ENCODE data around the gene KIF27.

The KIF27 gene

GRCh38 chr9:83932851-83933250, 11.6 kb upstream of the KIF27 start:
- WGBS (ENCODE audit: extremely low coverage, insufficient coverage, insufficient read length) = no CpG with 5 or more reads among the region's 5 CpGs
- no peak overlapping the region for H2BK5ac ChIP-seq (ENCODE audit: low read depth, low read length, poor library complexity)
- H3K9me3 ChIP-seq (ENCODE audit: insufficient read depth, low read depth, low read length) = no peaks in the 10 kb centered on the region

GRCh38 chr9:83932011-83932410, 10.8 kb upstream of the KIF27 start:
- no CpG with 5 or more reads among the region's 2 CpGs for WGBS (ENCODE audit: extremely low coverage, insufficient coverage, insufficient read length)
- no peak overlapping the region for H3K14ac ChIP-seq (ENCODE audit: low read length)
- no peak overlapping the region for H4K8ac ChIP-seq (ENCODE audit: low read depth, low read length)
- no peaks in the 10 kb centered on the region for H3K9me3 ChIP-seq (ENCODE audit: insufficient read depth, low read depth, low read length)
- no peak overlapping the region for H3K4me2 ChIP-seq (ENCODE audit: low read length)
- H3K27me3 ChIP-seq (ENCODE audit: insufficient read depth, low read length) = no peaks in the 10 kb centered on the region
- H3K27ac ChIP-seq (ENCODE audit: low read depth, low read length) = no peak overlapping the region
- H3K23ac ChIP-seq (ENCODE audit: low read length) = no peak overlapping the region
- no peaks in the 10 kb centered on the region for H3K79me1 ChIP-seq (ENCODE audit: low read length)
- no peak overlapping the region for H4K91ac ChIP-seq (ENCODE audit: low read depth, low read length)
- H3K4me1 ChIP-seq (ENCODE audit: control insufficient read depth in 1 of 2, insufficient read depth in 2 of 2, low read length in 2 of 2) = peaks cover 2 to 3% of the 10 kb centered on the region in 2 experiments
- no peak overlapping the region for H2BK12ac ChIP-seq (ENCODE audit: low read length)
- no peak overlapping the region for H4K12ac ChIP-seq (ENCODE audit: low read depth, low read length)
- no peak overlapping the region for H2BK5ac ChIP-seq (ENCODE audit: low read depth, low read length, poor library complexity)
- peak in 1 of 2 donors; percentile 21 for DNase-seq
- H3K79me2 ChIP-seq (ENCODE audit: control insufficient read depth, insufficient read depth, low read length, poor library complexity) = no peaks in the 10 kb centered on the region
- H3K9ac ChIP-seq (ENCODE audit: low read length) = no peak overlapping the region
- H3K4me3 ChIP-seq (ENCODE audit: low read depth, low read length) = no peak overlapping the region
- no peak overlapping the region for H2AK5ac ChIP-seq (ENCODE audit: low read length)
- no peak overlapping the region for H3K4ac ChIP-seq (ENCODE audit: low read depth, low read length)
- H2BK120ac ChIP-seq (ENCODE audit: insufficient read depth, low read length, poor library complexity) = no peak overlapping the region
- H2AFZ ChIP-seq (ENCODE audit: insufficient read depth, low read length, poor library complexity) = no peak overlapping the region
- H3K36me3 ChIP-seq (ENCODE audit: control insufficient read depth in 1 of 2, insufficient read depth in 2 of 2, low read length in 2 of 2) = no peaks in the 10 kb centered on the region
- H3K18ac ChIP-seq (ENCODE audit: low read length) = no peak overlapping the region

More at GRCh38 chr9:83932851-83933250, 11.6 kb upstream of the KIF27 start:
- no peak overlapping the region for H4K91ac ChIP-seq (ENCODE audit: low read depth, low read length)
- H3K4me1 ChIP-seq (ENCODE audit: control insufficient read depth in 1 of 2, insufficient read depth in 2 of 2, low read length in 2 of 2) = peaks cover 2 to 3% of the 10 kb centered on the region in 2 experiments
- no peak overlapping the region for H3K4me3 ChIP-seq (ENCODE audit: low read depth, low read length)
- no peak overlapping the region for H2AK5ac ChIP-seq (ENCODE audit: low read length)
- no peak overlapping the region for H2BK12ac ChIP-seq (ENCODE audit: low read length)
- no peak overlapping the region for H4K12ac ChIP-seq (ENCODE audit: low read depth, low read length)
- H3K27ac ChIP-seq (ENCODE audit: low read depth, low read length) = no peak overlapping the region
- no peak overlapping the region for H2BK120ac ChIP-seq (ENCODE audit: insufficient read depth, low read length, poor library complexity)
- H3K36me3 ChIP-seq (ENCODE audit: control insufficient read depth in 1 of 2, insufficient read depth in 2 of 2, low read length in 2 of 2) = no peaks in the 10 kb centered on the region
- no peak overlapping the region for H4K8ac ChIP-seq (ENCODE audit: low read depth, low read length)
- H3K4me2 ChIP-seq (ENCODE audit: low read length) = no peak overlapping the region
- H3K79me1 ChIP-seq (ENCODE audit: low read length) = no peaks in the 10 kb centered on the region
- H3K14ac ChIP-seq (ENCODE audit: low read length) = no peak overlapping the region
- H2AFZ ChIP-seq (ENCODE audit: insufficient read depth, low read length, poor library complexity) = no peak overlapping the region
- no peaks in the 10 kb centered on the region for H3K27me3 ChIP-seq (ENCODE audit: insufficient read depth, low read length)
- DNase-seq = no peak
- no peaks in the 10 kb centered on the region for H3K79me2 ChIP-seq (ENCODE audit: control insufficient read depth, insufficient read depth, low read length, poor library complexity)
- H3K9ac ChIP-seq (ENCODE audit: low read length) = no peak overlapping the region
- H3K4ac ChIP-seq (ENCODE audit: low read depth, low read length) = no peak overlapping the region
- H3K18ac ChIP-seq (ENCODE audit: low read length) = no peak overlapping the region
- no peak overlapping the region for H3K23ac ChIP-seq (ENCODE audit: low read length)

GRCh38 chr9:83930881-83931280, 9.6 kb upstream of the KIF27 start:
- no peaks in the 10 kb centered on the region for H3K9me3 ChIP-seq (ENCODE audit: insufficient read depth, low read depth, low read length)
- no peak overlapping the region for H3K4me2 ChIP-seq (ENCODE audit: low read length)
- H3K27ac ChIP-seq (ENCODE audit: low read depth, low read length) = no peak overlapping the region
- H3K4ac ChIP-seq (ENCODE audit: low read depth, low read length) = no peak overlapping the region
- H2AFZ ChIP-seq (ENCODE audit: insufficient read depth, low read length, poor library complexity) = no peak overlapping the region
- no peak overlapping the region for H3K9ac ChIP-seq (ENCODE audit: low read length)
- peaks cover 2 to 3% of the 10 kb centered on the region in 2 experiments for H3K4me1 ChIP-seq (ENCODE audit: control insufficient read depth in 1 of 2, insufficient read depth in 2 of 2, low read length in 2 of 2)
- H4K12ac ChIP-seq (ENCODE audit: low read depth, low read length) = no peak overlapping the region
- H3K36me3 ChIP-seq (ENCODE audit: control insufficient read depth in 1 of 2, insufficient read depth in 2 of 2, low read length in 2 of 2) = no peaks in the 10 kb centered on the region
- H2BK120ac ChIP-seq (ENCODE audit: insufficient read depth, low read length, poor library complexity) = no peak overlapping the region
- H4K8ac ChIP-seq (ENCODE audit: low read depth, low read length) = no peak overlapping the region
- no CpG with 5 or more reads among the region's 5 CpGs for WGBS (ENCODE audit: extremely low coverage, insufficient coverage, insufficient read length)
- no peaks in the 10 kb centered on the region for H3K79me1 ChIP-seq (ENCODE audit: low read length)
- H3K23ac ChIP-seq (ENCODE audit: low read length) = no peak overlapping the region
- H3K27me3 ChIP-seq (ENCODE audit: insufficient read depth, low read length) = no peaks in the 10 kb centered on the region
- H2BK12ac ChIP-seq (ENCODE audit: low read length) = no peak overlapping the region
- H2AK5ac ChIP-seq (ENCODE audit: low read length) = no peak overlapping the region
- H2BK5ac ChIP-seq (ENCODE audit: low read depth, low read length, poor library complexity) = no peak overlapping the region
- H4K91ac ChIP-seq (ENCODE audit: low read depth, low read length) = no peak overlapping the region
- H3K18ac ChIP-seq (ENCODE audit: low read length) = no peak overlapping the region
- no peak overlapping the region for H3K14ac ChIP-seq (ENCODE audit: low read length)
- H3K4me3 ChIP-seq (ENCODE audit: low read depth, low read length) = no peak overlapping the region
- H3K79me2 ChIP-seq (ENCODE audit: control insufficient read depth, insufficient read depth, low read length, poor library complexity) = no peaks in the 10 kb centered on the region
- DNase-seq = no peak

- Histone ChIP-seq H2BK5ac (ENCODE audit: low read depth, low read length, poor library complexity) (no peak overlapping the region), H3K4ac (ENCODE audit: low read depth, low read length) (no peak overlapping the region), H4K91ac (ENCODE audit: low read depth, low read length) (no peak overlapping the region), H2AFZ (ENCODE audit: insufficient read depth, low read length, poor library complexity) (no peak overlapping the region), H3K4me1 (ENCODE audit: control insufficient read depth in 1 of 2, insufficient read depth in 2 of 2, low read length in 2 of 2) (no peaks in the 10 kb centered on the region), H3K4me2 (ENCODE audit: low read length) (no peak overlapping the region), H2BK12ac (ENCODE audit: low read length) (no peak overlapping the region), H3K23ac (ENCODE audit: low read length) (no peak overlapping the region), H4K8ac (ENCODE audit: low read depth, low read length) (no peak overlapping the region), H3K27me3 (ENCODE audit: insufficient read depth, low read length) (no peaks in the 10 kb centered on the region), H3K79me2 (ENCODE audit: control insufficient read depth, insufficient read depth, low read length, poor library complexity) (no peaks in the 10 kb centered on the region), H3K18ac (ENCODE audit: low read length) (no peak overlapping the region), H3K36me3 (ENCODE audit: control insufficient read depth in 1 of 2, insufficient read depth in 2 of 2, low read length in 2 of 2) (no peaks in the 10 kb centered on the region), H3K79me1 (ENCODE audit: low read length) (no peaks in the 10 kb centered on the region), H3K9ac (ENCODE audit: low read length) (no peak overlapping the region), H3K9me3 (ENCODE audit: insufficient read depth, low read depth, low read length) (no peaks in the 10 kb centered on the region), H3K27ac (ENCODE audit: low read depth, low read length) (no peak overlapping the region), H2BK120ac (ENCODE audit: insufficient read depth, low read length, poor library complexity) (no peak overlapping the region), H2AK5ac (ENCODE audit: low read length) (no peak overlapping the region), H4K12ac (ENCODE audit: low read depth, low read length) (no peak overlapping the region), H3K14ac (ENCODE audit: low read length) (no peak overlapping the region), H3K4me3 (ENCODE audit: low read depth, low read length) (no peak overlapping the region)
- peak in 1 of 2 donors; percentile 17 for DNase-seq
- 100% methylated on average over 1 of the region's 1 CpG for WGBS (ENCODE audit: extremely low coverage, insufficient coverage, insufficient read length)
These were observed 6.4 kb upstream of the KIF27 start for GRCh38 chr9:83927591-83927990.

Data from trophoblast cell (in vitro differentiated cells and primary cell).